ENCODE results near the gene PRIM2. TPM values are rescaled to one million over a fixed set of nuclear protein-coding genes. Genes with fewer than 3 reads are reported as not detected.
"Not testable (repeated sequence)": the region's sequence is repeated elsewhere in the genome, so short reads cannot be mapped to it uniquely, and the experiment has no call there.

Gene PRIM2
- polyA plus RNA-seq, 2 of the 4 experiments (the other 2 are of a cell fraction), result 15.0 to 20.1 TPM

GRCh38 chr6:57435475-57436160 is 118.2 kb downstream of the PRIM2 start:
- H3K4me3 ChIP-seq, result no peak overlapping the region
- TF ChIP-seq HOXB13 (CRISPR knock-in tag; IDR thresholded peaks at IDR 0.05; ENCODE audit: low read depth), result no peak
- peak; percentile 77 for TF ChIP-seq MAFK (IDR thresholded peaks at IDR 0.05; ENCODE audit: partially characterized antibody)
- no peak overlapping the region for H3K27ac ChIP-seq
- 88% methylated on average over 3 of the region's 3 CpGs for WGBS (ENCODE audit: missing lambda C conversion rate)
- no peak overlapping the region for H3K4me2 ChIP-seq
- ATAC-seq (no peak), FAIRE-seq (no peak), DNase-seq (ENCODE audit: low read depth in 1 of 2, low spot score in 1 of 2) (no peak)
- no peaks in the 10 kb centered on the region for H3K9me3 ChIP-seq
- POLR2A ChIA-PET, result no interaction called here
- CTCF ChIA-PET, result no interaction called here
- H3K4me1 ChIP-seq, result peaks cover 19% of the 10 kb centered on the region; the same call in 2 of the 3 replicates

- H3K4me1 ChIP-seq; FAIRE-seq; H3K4me3 ChIP-seq; H3K9me3 ChIP-seq; H3K27ac ChIP-seq; DNase-seq (ENCODE audit: low read depth in 1 of 2, low spot score in 1 of 2); POLR2A ChIA-PET; H3K4me2 ChIP-seq; ATAC-seq; CTCF ChIA-PET: not testable (repeated sequence)
- 91% methylated on average over 1 of the region's 1 CpG for WGBS (ENCODE audit: missing lambda C conversion rate)
- TF ChIP-seq MAFK (IDR thresholded peaks at IDR 0.05; ENCODE audit: partially characterized antibody), result peak; percentile 63
Measured at GRCh38 chr6:57440735-57441134, 123.3 kb downstream of the PRIM2 start.

- DNase-seq (ENCODE audit: low read depth in 1 of 2, low spot score in 1 of 2); POLR2A ChIA-PET; H3K27ac ChIP-seq; H3K9me3 ChIP-seq; H3K4me2 ChIP-seq; H3K4me3 ChIP-seq; FAIRE-seq; ATAC-seq; H3K4me1 ChIP-seq; CTCF ChIA-PET: not testable (repeated sequence)
Measured at GRCh38 chr6:57442133-57442532, 124.7 kb downstream of the PRIM2 start.

GRCh38 chr6:57443181-57443580 is 125.8 kb downstream of the PRIM2 start:
- ATAC-seq; H3K9me3 ChIP-seq; FAIRE-seq; CTCF ChIA-PET; H3K4me2 ChIP-seq; DNase-seq (ENCODE audit: low read depth in 1 of 2, low spot score in 1 of 2); H3K4me3 ChIP-seq; POLR2A ChIA-PET; H3K4me1 ChIP-seq; H3K27ac ChIP-seq: not testable (repeated sequence)
- WGBS (ENCODE audit: missing lambda C conversion rate), result 82% methylated on average over 2 of the region's 2 CpGs

- DNase-seq (ENCODE audit: low read depth in 1 of 2, low spot score in 1 of 2); H3K9me3 ChIP-seq; POLR2A ChIA-PET; FAIRE-seq; H3K4me2 ChIP-seq; H3K4me1 ChIP-seq; H3K27ac ChIP-seq; ATAC-seq; CTCF ChIA-PET; H3K4me3 ChIP-seq: not testable (repeated sequence)
- peak; percentile 59 for TF ChIP-seq MAFK (IDR thresholded peaks at IDR 0.05; ENCODE audit: partially characterized antibody)
- 79% methylated on average over 1 of the region's 1 CpG for WGBS (ENCODE audit: missing lambda C conversion rate)
Measured at GRCh38 chr6:57444787-57445186, 127.4 kb downstream of the PRIM2 start.

- H3K4me3 ChIP-seq; POLR2A ChIA-PET; FAIRE-seq; H3K27ac ChIP-seq; DNase-seq (ENCODE audit: low read depth in 1 of 2, low spot score in 1 of 2); CTCF ChIA-PET; H3K4me2 ChIP-seq; H3K9me3 ChIP-seq; H3K4me1 ChIP-seq; ATAC-seq: not testable (repeated sequence)
Measured at GRCh38 chr6:57445379-57445778, 127.9 kb downstream of the PRIM2 start.

GRCh38 chr6:57445790-57446468 is 128.5 kb downstream of the PRIM2 start:
- POLR2A ChIA-PET; H3K4me2 ChIP-seq; H3K4me1 ChIP-seq; H3K27ac ChIP-seq; H3K9me3 ChIP-seq; H3K4me3 ChIP-seq; CTCF ChIA-PET; DNase-seq (ENCODE audit: low read depth in 1 of 2, low spot score in 1 of 2); FAIRE-seq; ATAC-seq: not testable (repeated sequence)
- 97% methylated on average over 2 of the region's 2 CpGs for WGBS (ENCODE audit: missing lambda C conversion rate)

- FAIRE-seq; H3K4me1 ChIP-seq; POLR2A ChIA-PET; H3K27ac ChIP-seq; H3K9me3 ChIP-seq; DNase-seq (ENCODE audit: low read depth in 1 of 2, low spot score in 1 of 2); H3K4me2 ChIP-seq; H3K4me3 ChIP-seq; ATAC-seq; CTCF ChIA-PET: not testable (repeated sequence)
- WGBS (ENCODE audit: missing lambda C conversion rate), result 95% methylated on average over 1 of the region's 1 CpG
Measured at GRCh38 chr6:57449496-57450066, 132.2 kb downstream of the PRIM2 start.

GRCh38 chr6:57459781-57460180 is 142.4 kb downstream of the PRIM2 start:
- H3K4me2 ChIP-seq; H3K27ac ChIP-seq; H3K4me3 ChIP-seq; ATAC-seq; POLR2A ChIA-PET; H3K4me1 ChIP-seq; CTCF ChIA-PET; DNase-seq (ENCODE audit: low read depth in 1 of 2, low spot score in 1 of 2); H3K9me3 ChIP-seq; FAIRE-seq: not testable (repeated sequence)
- WGBS (ENCODE audit: missing lambda C conversion rate), result 63% methylated on average over 2 of the region's 2 CpGs

GRCh38 chr6:57461022-57461421 is 143.6 kb downstream of the PRIM2 start:
- DNase-seq (ENCODE audit: low read depth in 1 of 2, low spot score in 1 of 2); H3K27ac ChIP-seq; FAIRE-seq; H3K4me3 ChIP-seq; H3K4me1 ChIP-seq; H3K9me3 ChIP-seq; H3K4me2 ChIP-seq; POLR2A ChIA-PET; ATAC-seq; CTCF ChIA-PET: not testable (repeated sequence)
- WGBS (ENCODE audit: missing lambda C conversion rate), result 87% methylated on average over 4 of the region's 4 CpGs

- not testable (repeated sequence) for DNase-seq (ENCODE audit: low read depth in 1 of 2, low spot score in 1 of 2); ATAC-seq
Measured at GRCh38 chr6:57463809-57464208, 146.4 kb downstream of the PRIM2 start.

More at GRCh38 chr6:57463809-57464208, 146.4 kb downstream of the PRIM2 start:
- H3K4me1 ChIP-seq, H3K4me3 ChIP-seq, H3K9me3 ChIP-seq, CTCF ChIA-PET, H3K4me2 ChIP-seq, FAIRE-seq, H3K27ac ChIP-seq, POLR2A ChIA-PET: not testable (repeated sequence)
- 84% methylated on average over 5 of the region's 5 CpGs for WGBS (ENCODE audit: missing lambda C conversion rate)

Data from A549 (cell line).